HCT116 (cell line): Measurements from ENCODE around the gene AKT1. TPM values are rescaled to one million over a fixed set of nuclear protein-coding genes. Genes with fewer than 3 reads are reported as not detected.
"Not testable (repeated sequence)": the region's sequence is repeated elsewhere in the genome, so short reads cannot be mapped to it uniquely, and the experiment has no call there.

Source experiments
- ATAC-seq: fragments of 200-7000 bp; cut with Tn5 transposase; 2 replicates; pipeline ENCODE4 v1.9.1; 2020; ENCODE audit warnings: mild to moderate bottlenecking, moderate library complexity
- BruUV-seq: library from RNA; stranded (reverse); fragments of 400-500 nt; replicated peaks from 2 replicates; lab custom pipeline; 2021; lab: Mats Ljungman, UMichigan
- CTCF ChIA-PET: fragments of 300-600 bp; sonication (Branson Sonifier 250); formaldehyde crosslinking; loops from one replicate; lab custom pipeline; 2021; ENCODE audit warnings: antibody characterized with exemption; lab: Charles Lee
- POLR2A ChIA-PET: fragments of 300-600, 350-600 bp; sonication (Branson Sonifier 250); formaldehyde crosslinking; loops from one replicate; lab custom pipeline; 2021; ENCODE audit warnings: antibody characterized with exemption; lab: Charles Lee
- RAD21 ChIA-PET, 2 experiments: fragments of 300-600 bp; sonication (Branson Sonifier 250); formaldehyde crosslinking; loops; one replicate each; lab custom pipeline; 2023; ENCODE audit warnings: low total read pairs in 2 of 2; ENCODE audit not compliant: uncharacterized antibody in 2 of 2, unreplicated experiment in 2 of 2, low non-redundant PET in 1 of 2; lab: Charles Lee
- DNase-seq: peaks from one replicate; pipeline ENCODE4 v3.0.0-alpha.2; 2010; ENCODE audit warnings: low read depth, low spot score
- H2AFZ ChIP-seq: fragments of 200-600 bp; shearing (Covaris generic), sonication (generic); 2 replicates; pipeline ENCODE4 v1.6.1; 2017; ENCODE audit warnings: low read depth, mixed run types, mixed read lengths, antibody characterized with exemption, low read length; ENCODE audit not compliant: poor library complexity, severe bottlenecking
- H3K27ac ChIP-seq: 2 replicates; pipeline ENCODE4 v1.5.1; 2012; ENCODE audit warnings: low read depth, low read length
- H3K27me3 ChIP-seq: fragments of 200-600 bp; sonication (generic); 2 replicates; pipeline ENCODE4 v1.6.1; 2016; ENCODE audit warnings: mixed run types, low read length, mixed read lengths; ENCODE audit not compliant: insufficient read depth
- H3K36me3 ChIP-seq, 2 experiments: fragments of 200-500 bp in 1 of 2; fragments of 200-600 bp in 1 of 2; sonication (Bioruptor generic) in 1 of 2; sonication (generic) in 1 of 2; 2 replicates each; pipeline versions ENCODE4 v1.5.1 to v1.6.1; 2014 to 2016; ENCODE audit warnings: low read length in 2 of 2, inconsistent platforms in 1 of 2, mixed read lengths in 1 of 2, mixed run types in 1 of 2; ENCODE audit not compliant: insufficient read depth in 2 of 2, control insufficient read depth in 1 of 2
- H3K4me1 ChIP-seq, 2 experiments: fragments of 200-600 bp in 1 of 2; sonication (generic) in 1 of 2; 2 replicates each; pipeline versions ENCODE4 v1.5.1 to v1.6.1; 2012 to 2017; ENCODE audit warnings: low read length in 2 of 2, inconsistent platforms in 1 of 2, mild to moderate bottlenecking in 1 of 2, mixed read lengths in 1 of 2, mixed run types in 1 of 2, moderate library complexity in 1 of 2; ENCODE audit not compliant: insufficient read depth in 2 of 2, control insufficient read depth in 1 of 2
- H3K4me2 ChIP-seq: fragments of 200-600 bp; sonication (generic); 2 replicates; pipeline ENCODE4 v1.6.1; 2017; ENCODE audit warnings: mixed run types, low read length, mixed read lengths
- H3K4me3 ChIP-seq, 2 experiments: fragments of 200-600 bp in 1 of 2; sonication (generic) in 1 of 2; replicated peaks in 1 of 2; 2 replicates each; pipeline ENCODE4 v1.5.1; 2011 to 2016; ENCODE audit warnings: low read length in 2 of 2, control low read depth in 1 of 2, low read depth in 1 of 2, mild to moderate bottlenecking in 1 of 2, mixed read lengths in 1 of 2, mixed run types in 1 of 2
- H3K79me2 ChIP-seq: fragments of 200-600 bp; sonication (generic); 2 replicates; pipeline ENCODE4 v1.6.1; 2017; ENCODE audit warnings: mild to moderate bottlenecking, mixed run types, low read length, moderate library complexity, mixed read lengths; ENCODE audit not compliant: insufficient read depth
- H3K9ac ChIP-seq: fragments of 200-600 bp; sonication (generic); 2 replicates; pipeline ENCODE4 v1.6.1; 2016; ENCODE audit warnings: low read length, mixed read lengths
- H3K9me2 ChIP-seq: fragments of 200-600 bp; sonication (generic), shearing (Covaris generic); 2 replicates; pipeline ENCODE4 v1.6.1; 2017; ENCODE audit warnings: mixed run types, mild to moderate bottlenecking, moderate library complexity; ENCODE audit not compliant: insufficient read depth
- H3K9me3 ChIP-seq, 2 experiments: fragments of 200-500 bp in 1 of 2; fragments of 200-600 bp in 1 of 2; sonication (Bioruptor generic) in 1 of 2; sonication (generic) in 1 of 2; 2 replicates each; pipeline ENCODE4 v1.6.1; 2014 to 2017; ENCODE audit warnings: low read length in 2 of 2, mixed read lengths in 2 of 2, inconsistent platforms in 1 of 2, low read depth in 1 of 2, mild to moderate bottlenecking in 1 of 2, mixed run types in 1 of 2, moderate library complexity in 1 of 2; ENCODE audit not compliant: control insufficient read depth in 1 of 2, insufficient read depth in 1 of 2
- H4K20me1 ChIP-seq: fragments of 200-600 bp; sonication (generic), shearing (Covaris generic); 2 replicates; pipeline ENCODE4 v1.6.1; 2017; ENCODE audit warnings: mixed run types, mild to moderate bottlenecking, moderate library complexity; ENCODE audit not compliant: insufficient read depth
- CBX3 ChIP-seq: IDR thresholded peaks from 2 replicates; pipeline ENCODE4 v1.6.1; 2012; ENCODE audit warnings: low read depth
- CEBPB ChIP-seq: IDR thresholded peaks from 2 replicates; pipeline ENCODE4 v1.6.1; 2012; ENCODE audit warnings: low read depth
- EGR1 ChIP-seq: IDR thresholded peaks from 2 replicates; pipeline ENCODE4 v1.6.1; 2012; ENCODE audit warnings: low read depth
- JUND ChIP-seq: IDR thresholded peaks from 2 replicates; pipeline ENCODE4 v1.6.1; 2012
- SP1 ChIP-seq: IDR thresholded peaks from 2 replicates; pipeline ENCODE4 v1.6.1; 2012; ENCODE audit warnings: low read depth
- TCF7L2 ChIP-seq: IDR thresholded peaks from 2 replicates; pipeline ENCODE4 v1.7.0; 2011; ENCODE audit warnings: borderline replicate concordance, inconsistent platforms; ENCODE audit not compliant: insufficient read depth, insufficient read length; ENCODE audit errors: extremely low read depth
- ZNF274 ChIP-seq: fragments of 200-500 bp; sonication (Bioruptor generic); IDR thresholded peaks from 2 replicates; pipeline ENCODE4 v1.6.1; 2014; ENCODE audit warnings: mild to moderate bottlenecking, low read depth, low read length, inconsistent platforms
- intact Hi-C: fragments of 100-400 bp; cut with micrococcal nuclease; formaldehyde crosslinking; loops from 2 replicates; pipeline ENCODE4 v1.10.0; 2022
- total RNA-seq: library from RNA; stranded (reverse); gene quantifications from one replicate; pipeline ENCODE4 v1.2.1, GENCODE V29; 2021; ENCODE audit not compliant: unreplicated experiment
- TF ChIP-seq, protein P1 (sequence below): IDR thresholded peaks from 2 replicates; pipeline ENCODE4 v1.6.1; 2012
- TF ChIP-seq, protein P2 (sequence below): IDR thresholded peaks from 2 replicates; pipeline ENCODE4 v1.6.1; 2012; ENCODE audit warnings: low read depth
- TF ChIP-seq, protein P3 (sequence below): IDR thresholded peaks from 2 replicates; pipeline ENCODE4 v1.6.1; 2011; ENCODE audit warnings: mild to moderate bottlenecking, low read length, moderate library complexity; ENCODE audit not compliant: insufficient replicate concordance; ENCODE audit errors: extremely low read depth
- TF ChIP-seq, protein P4 (sequence below): IDR thresholded peaks from 2 replicates; pipeline ENCODE4 v1.6.1; 2012

AKT1 gene
- total RNA-seq, 1 experiment from 2014 or later, result 152 TPM

DNA sequence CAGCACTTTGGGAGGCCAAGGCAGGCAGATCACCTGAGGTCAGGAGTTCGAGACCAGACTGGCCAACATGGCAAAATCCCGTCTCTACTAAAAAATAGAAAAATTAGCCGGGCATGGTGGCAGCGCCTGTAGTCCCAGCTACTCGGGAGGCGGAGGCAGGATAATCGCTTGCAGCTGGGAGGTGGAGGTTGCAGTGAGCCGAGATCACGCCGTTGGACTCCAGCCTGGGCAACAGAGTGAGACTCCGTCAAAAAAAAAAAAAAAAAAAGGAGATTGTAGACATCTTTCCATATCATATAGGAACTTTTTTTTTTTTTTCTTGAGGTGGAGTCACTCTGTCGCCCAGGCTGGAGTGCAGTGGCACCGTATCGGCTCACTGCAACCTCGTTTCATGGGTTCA is 19.2 kb upstream of the AKT1 start:
- intact Hi-C loops, BruUV-seq, H4K20me1 ChIP-seq, DNase-seq, CTCF ChIA-PET, ATAC-seq, H3K9me2 ChIP-seq, H3K27me3 ChIP-seq, RAD21 ChIA-PET, H3K36me3 ChIP-seq, H3K9me3 ChIP-seq, POLR2A ChIA-PET, H2AFZ ChIP-seq: not testable (repeated sequence)
- Histone ChIP-seq H3K79me2 (peaks cover 16% of the 10 kb centered on the region), H3K4me2 (peak overlapping the region; percentile 98), H3K27ac (peak overlapping the region; percentile 95), H3K4me1 (peaks cover 7 to 23% of the 10 kb centered on the region in 2 experiments; a peak in 3 of 4 replicates), H3K4me3 (peak overlapping the region; percentile 87), H3K9ac (peak overlapping the region; percentile 94)

DNA sequence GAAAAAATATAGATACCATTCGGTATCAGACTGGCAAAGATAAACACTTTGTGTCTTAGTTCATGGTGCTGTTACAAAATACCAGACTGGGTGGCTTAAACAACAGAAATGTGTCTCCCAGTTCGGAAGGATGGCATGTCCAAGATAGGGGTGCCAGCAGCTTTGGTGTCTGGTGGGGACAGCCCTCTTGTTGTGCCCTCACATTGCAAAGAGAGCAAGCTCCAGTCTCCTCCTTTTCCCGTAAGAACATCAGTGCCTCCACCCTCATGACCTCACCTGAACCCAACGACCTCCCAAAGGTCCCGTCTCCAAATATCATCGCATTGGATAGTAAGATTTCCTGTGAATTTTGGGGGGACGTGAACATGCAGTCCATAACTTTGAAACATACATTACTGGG is 17.7 kb upstream of the AKT1 start:
- H4K20me1 ChIP-seq, result no peaks in the 10 kb centered on the region
- H3K9ac ChIP-seq, result no peak overlapping the region
- TF ChIP-seq, protein P1, sequence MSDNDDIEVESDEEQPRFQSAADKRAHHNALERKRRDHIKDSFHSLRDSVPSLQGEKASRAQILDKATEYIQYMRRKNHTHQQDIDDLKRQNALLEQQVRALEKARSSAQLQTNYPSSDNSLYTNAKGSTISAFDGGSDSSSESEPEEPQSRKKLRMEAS, result no peak
- TF ChIP-seq, protein P2, sequence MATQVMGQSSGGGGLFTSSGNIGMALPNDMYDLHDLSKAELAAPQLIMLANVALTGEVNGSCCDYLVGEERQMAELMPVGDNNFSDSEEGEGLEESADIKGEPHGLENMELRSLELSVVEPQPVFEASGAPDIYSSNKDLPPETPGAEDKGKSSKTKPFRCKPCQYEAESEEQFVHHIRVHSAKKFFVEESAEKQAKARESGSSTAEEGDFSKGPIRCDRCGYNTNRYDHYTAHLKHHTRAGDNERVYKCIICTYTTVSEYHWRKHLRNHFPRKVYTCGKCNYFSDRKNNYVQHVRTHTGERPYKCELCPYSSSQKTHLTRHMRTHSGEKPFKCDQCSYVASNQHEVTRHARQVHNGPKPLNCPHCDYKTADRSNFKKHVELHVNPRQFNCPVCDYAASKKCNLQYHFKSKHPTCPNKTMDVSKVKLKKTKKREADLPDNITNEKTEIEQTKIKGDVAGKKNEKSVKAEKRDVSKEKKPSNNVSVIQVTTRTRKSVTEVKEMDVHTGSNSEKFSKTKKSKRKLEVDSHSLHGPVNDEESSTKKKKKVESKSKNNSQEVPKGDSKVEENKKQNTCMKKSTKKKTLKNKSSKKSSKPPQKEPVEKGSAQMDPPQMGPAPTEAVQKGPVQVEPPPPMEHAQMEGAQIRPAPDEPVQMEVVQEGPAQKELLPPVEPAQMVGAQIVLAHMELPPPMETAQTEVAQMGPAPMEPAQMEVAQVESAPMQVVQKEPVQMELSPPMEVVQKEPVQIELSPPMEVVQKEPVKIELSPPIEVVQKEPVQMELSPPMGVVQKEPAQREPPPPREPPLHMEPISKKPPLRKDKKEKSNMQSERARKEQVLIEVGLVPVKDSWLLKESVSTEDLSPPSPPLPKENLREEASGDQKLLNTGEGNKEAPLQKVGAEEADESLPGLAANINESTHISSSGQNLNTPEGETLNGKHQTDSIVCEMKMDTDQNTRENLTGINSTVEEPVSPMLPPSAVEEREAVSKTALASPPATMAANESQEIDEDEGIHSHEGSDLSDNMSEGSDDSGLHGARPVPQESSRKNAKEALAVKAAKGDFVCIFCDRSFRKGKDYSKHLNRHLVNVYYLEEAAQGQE, result no peak
- TF ChIP-seq, protein P3, sequence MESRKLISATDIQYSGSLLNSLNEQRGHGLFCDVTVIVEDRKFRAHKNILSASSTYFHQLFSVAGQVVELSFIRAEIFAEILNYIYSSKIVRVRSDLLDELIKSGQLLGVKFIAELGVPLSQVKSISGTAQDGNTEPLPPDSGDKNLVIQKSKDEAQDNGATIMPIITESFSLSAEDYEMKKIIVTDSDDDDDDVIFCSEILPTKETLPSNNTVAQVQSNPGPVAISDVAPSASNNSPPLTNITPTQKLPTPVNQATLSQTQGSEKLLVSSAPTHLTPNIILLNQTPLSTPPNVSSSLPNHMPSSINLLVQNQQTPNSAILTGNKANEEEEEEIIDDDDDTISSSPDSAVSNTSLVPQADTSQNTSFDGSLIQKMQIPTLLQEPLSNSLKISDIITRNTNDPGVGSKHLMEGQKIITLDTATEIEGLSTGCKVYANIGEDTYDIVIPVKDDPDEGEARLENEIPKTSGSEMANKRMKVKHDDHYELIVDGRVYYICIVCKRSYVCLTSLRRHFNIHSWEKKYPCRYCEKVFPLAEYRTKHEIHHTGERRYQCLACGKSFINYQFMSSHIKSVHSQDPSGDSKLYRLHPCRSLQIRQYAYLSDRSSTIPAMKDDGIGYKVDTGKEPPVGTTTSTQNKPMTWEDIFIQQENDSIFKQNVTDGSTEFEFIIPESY, result no peak
- TF ChIP-seq TCF7L2 (no peak), JUND (no peak), EGR1 (no peak), CBX3 (no peak), SP1 (no peak), ZNF274 (no peak), CEBPB (no peak)
- TF ChIP-seq, protein P4, sequence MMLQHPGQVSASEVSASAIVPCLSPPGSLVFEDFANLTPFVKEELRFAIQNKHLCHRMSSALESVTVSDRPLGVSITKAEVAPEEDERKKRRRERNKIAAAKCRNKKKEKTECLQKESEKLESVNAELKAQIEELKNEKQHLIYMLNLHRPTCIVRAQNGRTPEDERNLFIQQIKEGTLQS, result no peak
- TF ChIP-seq, all 23 proteins: peak for 0
- RAD21 ChIA-PET, result no interaction called here
- H3K9me2 ChIP-seq, result no peaks in the 10 kb centered on the region
- H3K4me2 ChIP-seq, result no peak overlapping the region
- no peak overlapping the region for H3K27ac ChIP-seq
- POLR2A ChIA-PET, result no interaction called here
- DNase-seq (no peak), ATAC-seq (no peak)
- H3K9me3 ChIP-seq, result no peaks in the 10 kb centered on the region
- no peaks in the 10 kb centered on the region for H3K27me3 ChIP-seq
- intact Hi-C loops, result no loop called here
- H3K4me3 ChIP-seq, result no peak overlapping the region
- H3K79me2 ChIP-seq, result peaks cover 16% of the 10 kb centered on the region
- H2AFZ ChIP-seq, result no peak overlapping the region
- BruUV-seq, result no TSS peak
- peaks cover 7 to 23% of the 10 kb centered on the region in 2 experiments; a peak in 3 of 4 replicates for H3K4me1 ChIP-seq
- no peaks in the 10 kb centered on the region for H3K36me3 ChIP-seq
- CTCF ChIA-PET, result no interaction called here
